H9 (cell line): ENCODE data around the gene SFMBT2. TPM values are rescaled to one million over a fixed set of nuclear protein-coding genes. Genes with fewer than 3 reads are reported as not detected.

ENCODE experiments used
- DNase-seq: peaks from one replicate; pipeline ENCODE4 v3.0.0-alpha.2; 2017
- H2AFZ ChIP-seq: one replicate; pipeline ENCODE4 v1.6.1; 2013; ENCODE audit warnings: mild to moderate bottlenecking, low read length, control low read depth, moderate library complexity
- H2AK5ac ChIP-seq: 2 replicates; pipeline ENCODE4 v1.6.1; 2013; ENCODE audit warnings: low read length, control low read depth, mixed read lengths; ENCODE audit not compliant: insufficient read length
- H2BK120ac ChIP-seq: one replicate; pipeline ENCODE4 v1.6.1; 2013; ENCODE audit warnings: low read depth, mild to moderate bottlenecking, low read length, control low read depth, inconsistent platforms; ENCODE audit not compliant: poor library complexity, severe bottlenecking
- H2BK12ac ChIP-seq: 2 replicates; pipeline ENCODE4 v1.6.1; 2013; ENCODE audit warnings: low read length, control low read depth, mixed read lengths, low read depth; ENCODE audit not compliant: insufficient read length
- H2BK15ac ChIP-seq: 2 replicates; pipeline ENCODE4 v1.6.1; 2013; ENCODE audit warnings: low read depth, low read length, control low read depth
- H2BK20ac ChIP-seq: one replicate; pipeline ENCODE4 v1.6.1; 2013; ENCODE audit warnings: low read depth, mild to moderate bottlenecking, low read length, control low read depth, inconsistent platforms; ENCODE audit not compliant: poor library complexity, severe bottlenecking
- H2BK5ac ChIP-seq: 2 replicates; pipeline ENCODE4 v1.6.1; 2013; ENCODE audit warnings: low read length, control low read depth, mixed read lengths; ENCODE audit not compliant: insufficient read length
- H3K14ac ChIP-seq: 2 replicates; pipeline ENCODE4 v1.6.1; 2013; ENCODE audit warnings: low read length, control low read depth; ENCODE audit not compliant: insufficient read depth
- H3K18ac ChIP-seq: 2 replicates; pipeline ENCODE4 v1.6.1; 2013; ENCODE audit warnings: low read depth, mild to moderate bottlenecking, mixed read lengths, low read length, control low read depth; ENCODE audit not compliant: insufficient read length
- H3K23ac ChIP-seq: 2 replicates; pipeline ENCODE4 v1.6.1; 2013; ENCODE audit warnings: low read length, control low read depth, mixed read lengths, low read depth; ENCODE audit not compliant: insufficient read length
- H3K23me2 ChIP-seq: 2 replicates; pipeline ENCODE4 v1.6.1; 2013; ENCODE audit warnings: low read depth, mild to moderate bottlenecking, mixed read lengths, low read length, control low read depth; ENCODE audit not compliant: insufficient read length, poor library complexity, severe bottlenecking
- H3K27ac ChIP-seq: 2 replicates; pipeline ENCODE4 v1.5.1; 2013; ENCODE audit warnings: low read length, control low read depth, mixed read lengths, low read depth; ENCODE audit not compliant: insufficient read length
- H3K27me3 ChIP-seq: 2 replicates; pipeline ENCODE4 v1.6.1; 2013; ENCODE audit warnings: low read length, control low read depth, inconsistent platforms; ENCODE audit not compliant: insufficient read depth
- H3K4ac ChIP-seq: 2 replicates; pipeline ENCODE4 v1.6.1; 2013; ENCODE audit warnings: low read depth, mild to moderate bottlenecking, control low read depth, inconsistent platforms, low read length, moderate library complexity
- H3K4me1 ChIP-seq: 2 replicates; pipeline ENCODE4 v1.6.1; 2013; ENCODE audit warnings: low read length, control low read depth, inconsistent platforms; ENCODE audit not compliant: insufficient read depth
- H3K4me2 ChIP-seq: 2 replicates; pipeline ENCODE4 v1.6.1; 2013; ENCODE audit warnings: low read length, control low read depth, mixed read lengths; ENCODE audit not compliant: insufficient read length, insufficient read depth
- H3K56ac ChIP-seq: 2 replicates; pipeline ENCODE4 v1.6.1; 2013; ENCODE audit warnings: low read depth, mild to moderate bottlenecking, mixed read lengths, low read length, control low read depth; ENCODE audit not compliant: insufficient read length
- H3K79me1 ChIP-seq: 2 replicates; pipeline ENCODE4 v1.6.1; 2013; ENCODE audit warnings: low read depth, mild to moderate bottlenecking, moderate library complexity, low read length, control low read depth, inconsistent platforms; ENCODE audit not compliant: insufficient read depth, poor library complexity, severe bottlenecking
- H3K79me2 ChIP-seq: 2 replicates; pipeline ENCODE4 v1.6.1; 2013; ENCODE audit warnings: low read length, control low read depth, inconsistent platforms; ENCODE audit not compliant: insufficient read depth
- H3K9ac ChIP-seq: 2 replicates; pipeline ENCODE4 v1.6.1; 2013; ENCODE audit warnings: low read length, control low read depth, mixed read lengths; ENCODE audit not compliant: insufficient read length; ENCODE audit errors: extremely low read depth
- H3K9me3 ChIP-seq: one replicate; pipeline ENCODE4 v1.6.1; 2013; ENCODE audit warnings: low read depth, low read length, inconsistent platforms; ENCODE audit not compliant: control insufficient read depth
- H3T11ph ChIP-seq: one replicate; pipeline ENCODE4 v1.6.1; 2013; ENCODE audit warnings: mild to moderate bottlenecking, low read length, control low read depth, inconsistent platforms
- H4K20me1 ChIP-seq: one replicate; pipeline ENCODE4 v1.6.1; 2013; ENCODE audit not compliant: control insufficient read depth, insufficient read length, insufficient read depth
- H4K5ac ChIP-seq: 2 replicates; pipeline ENCODE4 v1.6.1; 2013; ENCODE audit warnings: low read depth, mild to moderate bottlenecking, mixed read lengths, low read length, control low read depth; ENCODE audit not compliant: insufficient read length
- H4K8ac ChIP-seq: replicated peaks from 2 replicates; pipeline ENCODE4 v1.6.1; 2013; ENCODE audit warnings: low read length, control low read depth, mixed read lengths, low read depth; ENCODE audit not compliant: insufficient read length
- H4K91ac ChIP-seq: 2 replicates; pipeline ENCODE4 v1.6.1; 2013; ENCODE audit warnings: low read depth, mild to moderate bottlenecking, moderate library complexity, mixed read lengths, low read length, control low read depth; ENCODE audit not compliant: insufficient read length
- H3K27ac Mint-ChIP-seq, 3 experiments: 2 replicates in 2 of 3; 3 replicates in 1 of 3; pipeline ENCODE4 v1.8.0; 2020 to 2021; ENCODE audit warnings: mixed read lengths in 3 of 3, mild to moderate bottlenecking in 1 of 3, moderate library complexity in 1 of 3
- H3K27me3 Mint-ChIP-seq: 2 replicates; pipeline ENCODE4 v1.8.0; 2021; ENCODE audit warnings: low read depth, mild to moderate bottlenecking, moderate library complexity, mixed read lengths
- H3K36me3 Mint-ChIP-seq, 3 experiments: 2 replicates in 2 of 3; 3 replicates in 1 of 3; pipeline ENCODE4 v1.8.0; 2020 to 2021; ENCODE audit warnings: low read depth in 3 of 3, mixed read lengths in 3 of 3; ENCODE audit not compliant: insufficient read depth in 1 of 3
- H3K4me1 Mint-ChIP-seq, 2 experiments: 2 replicates each; pipeline ENCODE4 v1.8.0; 2020; ENCODE audit warnings: mixed read lengths in 2 of 2
- H3K4me3 Mint-ChIP-seq, 2 experiments: 2 replicates in 1 of 2; 3 replicates in 1 of 2; pipeline ENCODE4 v1.8.0; 2020 to 2021; ENCODE audit warnings: mild to moderate bottlenecking in 2 of 2, mixed read lengths in 2 of 2, moderate library complexity in 1 of 2
- H3K9me3 Mint-ChIP-seq, 2 experiments: 2 replicates in 1 of 2; 3 replicates in 1 of 2; pipeline ENCODE4 v1.8.0; 2020; ENCODE audit warnings: mild to moderate bottlenecking in 2 of 2, mixed read lengths in 2 of 2, moderate library complexity in 1 of 2
- WGBS: extraction: QIAGEN DNeasy Blood & Tissue Kit; methylation state at CpG from one replicate; pipeline ENCODE4 v1.1.7; 2013; ENCODE audit warnings: missing lambda C conversion rate, low lambda C conversion rate, mixed read lengths; ENCODE audit not compliant: insufficient read length; ENCODE audit errors: extremely low coverage; 5-methylcytosine and 5-hydroxymethylcytosine counted together
- total RNA-seq: library from RNA; stranded (reverse); gene quantifications from 2 replicates; pipeline ENCODE4 v1.2.1, GENCODE V29; 2021
- TF ChIP-seq, protein P1 (sequence below): fragments of 200-600 bp; sonication (generic); conservative IDR thresholded peaks from 3 replicates; pipeline ENCODE4 v1.8.0; 2021; ENCODE audit warnings: antibody characterized with exemption, mild to moderate bottlenecking

Gene SFMBT2
- total RNA-seq, 1 experiment from 2014 or later = 5.3 TPM

DNA sequence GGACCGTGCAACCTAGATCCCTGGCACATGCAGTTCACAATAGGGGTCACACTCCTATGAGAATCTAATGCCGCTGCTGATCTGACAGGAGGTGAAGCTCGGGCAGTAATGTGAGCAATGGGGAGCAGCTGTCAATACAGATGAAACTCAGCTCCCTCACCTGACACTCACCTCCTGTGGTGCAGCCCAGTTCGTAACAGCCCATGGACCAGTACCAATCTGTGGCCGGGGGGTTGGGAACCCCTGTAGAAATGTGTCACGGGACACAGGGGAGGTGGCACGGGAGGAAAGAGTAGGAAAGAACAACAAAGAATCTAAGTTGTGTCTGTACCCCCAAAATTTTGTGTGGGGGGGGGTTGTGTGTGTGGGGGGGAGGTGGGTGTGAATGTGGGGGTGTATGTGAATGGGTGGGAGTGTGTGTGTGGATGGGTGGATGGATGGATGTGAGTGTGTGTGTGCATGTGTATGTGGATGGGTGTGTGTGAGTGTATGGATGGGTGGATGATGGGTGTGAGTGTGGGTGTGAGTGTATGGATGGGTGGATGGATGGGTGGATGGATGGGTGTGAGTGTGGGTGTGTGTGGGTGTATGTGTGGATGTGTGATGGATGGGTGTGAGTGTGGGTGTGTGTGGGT, 33.1 kb downstream of the SFMBT2 start:
- TF ChIP-seq, protein P1, sequence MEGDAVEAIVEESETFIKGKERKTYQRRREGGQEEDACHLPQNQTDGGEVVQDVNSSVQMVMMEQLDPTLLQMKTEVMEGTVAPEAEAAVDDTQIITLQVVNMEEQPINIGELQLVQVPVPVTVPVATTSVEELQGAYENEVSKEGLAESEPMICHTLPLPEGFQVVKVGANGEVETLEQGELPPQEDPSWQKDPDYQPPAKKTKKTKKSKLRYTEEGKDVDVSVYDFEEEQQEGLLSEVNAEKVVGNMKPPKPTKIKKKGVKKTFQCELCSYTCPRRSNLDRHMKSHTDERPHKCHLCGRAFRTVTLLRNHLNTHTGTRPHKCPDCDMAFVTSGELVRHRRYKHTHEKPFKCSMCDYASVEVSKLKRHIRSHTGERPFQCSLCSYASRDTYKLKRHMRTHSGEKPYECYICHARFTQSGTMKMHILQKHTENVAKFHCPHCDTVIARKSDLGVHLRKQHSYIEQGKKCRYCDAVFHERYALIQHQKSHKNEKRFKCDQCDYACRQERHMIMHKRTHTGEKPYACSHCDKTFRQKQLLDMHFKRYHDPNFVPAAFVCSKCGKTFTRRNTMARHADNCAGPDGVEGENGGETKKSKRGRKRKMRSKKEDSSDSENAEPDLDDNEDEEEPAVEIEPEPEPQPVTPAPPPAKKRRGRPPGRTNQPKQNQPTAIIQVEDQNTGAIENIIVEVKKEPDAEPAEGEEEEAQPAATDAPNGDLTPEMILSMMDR = no peak
- Histone ChIP-seq H3K4ac (no peak overlapping the region), H3K27ac (no peak overlapping the region), H3K27me3 (no peaks in the 10 kb centered on the region), H2BK20ac (no peak overlapping the region), H3T11ph (no peak overlapping the region), H3K9me3 (no peaks in the 10 kb centered on the region), H3K18ac (no peak overlapping the region), H2BK5ac (no peak overlapping the region), H2AFZ (no peak overlapping the region), H3K79me1 (no peaks in the 10 kb centered on the region), H3K23ac (no peak overlapping the region), H4K20me1 (no peaks in the 10 kb centered on the region), H3K14ac (no peak overlapping the region), H3K56ac (no peak overlapping the region), H3K23me2 (no peaks in the 10 kb centered on the region), H2BK120ac (no peak overlapping the region), H4K5ac (no peak overlapping the region), H4K91ac (no peak overlapping the region), H4K8ac (no peak overlapping the region), H3K9ac (no peak overlapping the region), H2BK12ac (no peak overlapping the region), H3K4me2 (no peak overlapping the region), H2BK15ac (no peak overlapping the region), H3K4me1 (no peaks in the 10 kb centered on the region), H2AK5ac (no peak overlapping the region), H3K79me2 (no peaks in the 10 kb centered on the region)
- Mint-ChIP-seq H3K4me1 (no peaks in the 10 kb centered on the region; a peak in 1 of 4 replicates), H3K4me3 (no peak overlapping the region), H3K9me3 (peaks cover 12 to 19% of the 10 kb centered on the region in 2 experiments), H3K36me3 (peaks cover 19 to 44% (median 40%) of the 10 kb centered on the region in 3 experiments), H3K27ac (no peak overlapping the region), H3K27me3 (no peaks in the 10 kb centered on the region)
- WGBS = no CpG with 5 or more reads among the region's 7 CpGs
- no peak for DNase-seq
